Adrenal gland (tissue), 12 donors: ENCODE data around the gene SIVA1. TPM values are rescaled to one million over a fixed set of nuclear protein-coding genes. Genes with fewer than 3 reads are reported as not detected.
A peak's percentile ranks its signal among the peaks of the same experiment; 100 is the strongest.

Source experiments
- DNase-seq, 7 donors: peaks; one replicate each; pipeline ENCODE4 v3.0.0-alpha.2; 2019 to 2020
- H3K27ac ChIP-seq, 5 donors: fragments of 200-600 bp; sonication (generic) in 4 of 5; 1 replicate in 3 of 5; 2 replicates in 2 of 5; pipeline versions ENCODE4 v1.5.1 to v1.8.0; 2016 to 2020; ENCODE audit warnings: mild to moderate bottlenecking in 1 of 5
- H3K27me3 ChIP-seq: fragments of 200-600 bp; 2 replicates; pipeline ENCODE4 v1.8.0; 2021
- H3K36me3 ChIP-seq, 2 donors: fragments of 200-600 bp; replicated peaks in 1 of 2; 1 replicate in 1 of 2; 2 replicates in 1 of 2; pipeline versions ENCODE4 v1.5.1 to v1.8.0; 2018 to 2022
- H3K4me1 ChIP-seq, 2 donors: fragments of 200-600 bp; replicated peaks in 1 of 2; 1 replicate in 1 of 2; 2 replicates in 1 of 2; pipeline versions ENCODE4 v1.5.1 to v1.8.0; 2018 to 2021
- H3K4me3 ChIP-seq, 4 donors: fragments of 200-600 bp; sonication (generic) in 3 of 4; one replicate each; pipeline ENCODE4 v1.5.1; 2016 to 2018
- H3K9me3 ChIP-seq, 3 donors: fragments of 200-600 bp; sonication (generic) in 1 of 3; replicated peaks in 1 of 3; 1 replicate in 2 of 3; 2 replicates in 1 of 3; pipeline versions ENCODE4 v1.5.1 to v1.8.0; 2016 to 2021
- POLR2A ChIP-seq, 2 donors: fragments of 450-650 bp; IDR thresholded peaks; one replicate each; pipeline ENCODE4 v1.6.1; 2017; ENCODE audit warnings: antibody characterized with exemption in 2 of 2, mild to moderate bottlenecking in 2 of 2, moderate library complexity in 1 of 2
- WGBS, 4 donors: extraction: QIAGEN DNeasy Blood & Tissue Kit in 2 of 4; methylation state at CpG; one replicate each; pipeline versions ENCODE4 v1.1.5 to v1.1.7; 2013 to 2017; 5-methylcytosine and 5-hydroxymethylcytosine counted together
- intact Hi-C, 2 donors: fragments of 100-400 bp; cut with DNase I; formaldehyde crosslinking; loops; one replicate each; pipeline versions ENCODE4 v1.14.1 to v1.15.0; 2022 to 2023
- polyA plus RNA-seq, 3 donors: library from polyadenylated mRNA; stranded (reverse); fragments of 200-250 nt in 2 of 3; fragments of 350-450 nt in 1 of 3; fragmentation: Illumina TruSeq in 1 of 3; extraction: RNeasy Lipid Tissue Mini Kit (QIAGEN cat#74804) in 1 of 3; gene quantifications; one replicate each; pipeline ENCODE4 v1.2.3, GENCODE V29; 2013 to 2014
- total RNA-seq, 9 donors: library from RNA; depleted of rRNA in 4 of 9; stranded (reverse); fragments of >200 nt in 4 of 9; fragments of 120-200 nt in 1 of 9; fragmentation: NEBNext Ultra II Directional in 1 of 9; extraction: Animal tissue kit (Norgen Biotek cat#: 25700) in 1 of 9; gene quantifications; one replicate each; pipeline versions ENCODE4 v1.1.0 to v1.2.4, GENCODE V29; 2013 to 2023
- TF ChIP-seq, protein P1 (sequence below), 6 experiments: fragments of 450-650 bp in 4 of 6; fragments of 200-600 bp in 2 of 6; sonication (generic) in 1 of 6; IDR thresholded peaks; 1 replicate in 5 of 6; 2 replicates in 1 of 6; pipeline versions ENCODE4 v1.5.1 to v1.8.0; 2016 to 2021; ENCODE audit warnings: antibody characterized with exemption in 6 of 6, mild to moderate bottlenecking in 2 of 6, moderate library complexity in 1 of 6
- donor health status: healthy with polysubstance abuse.
- donor health status: Bipolar disorder and iron deficiency.
- donor health status: DM: yes; HTN: yes; CAD: no.
- donor health status: DM: no; HTN: no; CAD: no.
- donor health status: DM: no; HTN: no; CAD: no.
- donor health status: DM: yes; HTN: yes; CAD: no.

Gene SIVA1
- total and polyA plus RNA-seq, 12 donors: 2.0 to 294 (median 83.2) TPM

DNA sequence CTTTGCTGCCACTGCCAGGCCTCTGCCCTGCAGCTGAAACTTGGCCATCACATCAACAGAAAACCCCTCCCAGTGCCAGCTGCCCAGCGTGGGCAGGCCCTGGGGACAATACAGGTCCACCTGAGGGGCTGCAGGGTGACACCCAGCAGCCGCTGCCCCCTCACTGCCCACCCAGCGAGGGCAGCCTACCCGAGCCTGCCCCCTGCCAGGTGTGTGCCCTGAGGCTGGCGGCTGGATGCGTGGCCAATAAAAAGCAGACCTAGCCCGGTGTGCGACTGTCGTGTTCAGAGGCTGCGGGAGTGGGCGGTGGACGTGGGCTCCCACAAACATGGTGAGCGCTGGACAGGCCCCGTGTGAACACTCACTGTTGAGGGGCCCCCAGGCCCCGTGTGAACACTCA lies 33.6 kb upstream of the SIVA1 start:
- peaks cover 17 to 23% of the 10 kb centered on the region in 2 donors for H3K4me1 ChIP-seq
- intact Hi-C loops: no loop called here
- WGBS, 4 donors: 90 to 100% (median 92%) methylated on average over 1 to 15 of the region's 15 CpGs

DNA sequence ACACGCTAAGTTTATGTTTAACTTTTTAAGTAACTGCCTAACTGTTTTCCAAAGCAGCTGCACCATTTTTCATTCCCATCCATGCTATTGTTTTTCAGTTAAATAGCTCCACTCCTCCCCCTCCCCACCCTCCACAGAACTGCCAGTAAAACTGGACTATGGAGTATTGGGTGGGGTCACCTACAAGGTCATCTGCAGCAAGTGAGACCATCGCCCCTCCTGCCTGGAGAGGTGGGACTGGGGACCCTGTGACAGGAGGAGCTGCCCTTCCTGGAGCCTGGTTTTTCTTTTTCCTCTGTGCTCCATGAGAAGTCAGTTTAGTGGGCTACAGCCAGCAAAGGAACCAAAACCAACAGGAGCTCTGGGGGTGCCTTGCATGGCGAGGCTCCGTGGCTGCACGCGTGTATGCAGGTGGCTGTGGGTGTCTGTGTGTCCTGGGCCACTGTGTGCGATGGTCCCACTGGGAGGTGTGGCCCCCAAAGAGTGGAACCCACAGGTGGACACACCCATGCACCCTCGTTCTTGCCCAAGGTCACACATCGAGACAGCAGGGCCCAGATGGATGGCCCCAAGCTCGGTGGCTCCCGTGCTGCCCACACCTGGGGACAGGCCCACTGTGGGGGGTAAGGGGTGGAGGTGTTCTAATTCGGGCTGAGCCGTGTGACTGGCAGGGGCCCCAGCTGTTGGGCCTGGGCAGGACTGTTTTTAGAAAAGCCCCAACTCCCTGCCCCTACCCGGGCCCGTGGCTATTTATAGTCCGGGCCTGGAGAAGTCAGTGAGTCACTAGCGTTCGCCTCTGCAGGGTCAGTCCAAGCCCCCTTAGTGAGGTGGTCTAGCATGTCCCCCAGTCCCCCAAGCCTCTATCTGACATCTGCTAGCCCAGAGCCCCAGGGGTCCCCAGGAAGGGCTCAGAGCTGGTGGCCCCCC lies 31.2 kb upstream of the SIVA1 start:
- no peaks in the 10 kb centered on the region for H3K27me3 ChIP-seq
- H3K4me3 ChIP-seq: no peak overlapping the region
- WGBS, 4 donors: 55 to 93% (median 61%) methylated on average over 6 to 18 of the region's 18 CpGs
- H3K36me3 ChIP-seq: peaks cover 0 to 12% of the 10 kb centered on the region in 2 donors
- H3K27ac ChIP-seq: peak overlapping the region in 2 of 5 donors; percentile 73 to 77
- no peaks in the 10 kb centered on the region for H3K9me3 ChIP-seq
- peaks cover 26 to 32% of the 10 kb centered on the region in 2 donors for H3K4me1 ChIP-seq
- peak in 6 of 7 donors; percentile 51 to 69 (median 60) for DNase-seq
- intact Hi-C loops: no loop called here
- TF ChIP-seq, protein P1, sequence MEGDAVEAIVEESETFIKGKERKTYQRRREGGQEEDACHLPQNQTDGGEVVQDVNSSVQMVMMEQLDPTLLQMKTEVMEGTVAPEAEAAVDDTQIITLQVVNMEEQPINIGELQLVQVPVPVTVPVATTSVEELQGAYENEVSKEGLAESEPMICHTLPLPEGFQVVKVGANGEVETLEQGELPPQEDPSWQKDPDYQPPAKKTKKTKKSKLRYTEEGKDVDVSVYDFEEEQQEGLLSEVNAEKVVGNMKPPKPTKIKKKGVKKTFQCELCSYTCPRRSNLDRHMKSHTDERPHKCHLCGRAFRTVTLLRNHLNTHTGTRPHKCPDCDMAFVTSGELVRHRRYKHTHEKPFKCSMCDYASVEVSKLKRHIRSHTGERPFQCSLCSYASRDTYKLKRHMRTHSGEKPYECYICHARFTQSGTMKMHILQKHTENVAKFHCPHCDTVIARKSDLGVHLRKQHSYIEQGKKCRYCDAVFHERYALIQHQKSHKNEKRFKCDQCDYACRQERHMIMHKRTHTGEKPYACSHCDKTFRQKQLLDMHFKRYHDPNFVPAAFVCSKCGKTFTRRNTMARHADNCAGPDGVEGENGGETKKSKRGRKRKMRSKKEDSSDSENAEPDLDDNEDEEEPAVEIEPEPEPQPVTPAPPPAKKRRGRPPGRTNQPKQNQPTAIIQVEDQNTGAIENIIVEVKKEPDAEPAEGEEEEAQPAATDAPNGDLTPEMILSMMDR (IDR thresholded peaks at IDR 0.05): no peak

More for the DNA sequence above, 33.6 kb upstream of the SIVA1 start:
- DNase-seq: no peak
- Histone ChIP-seq H3K9me3 (no peaks in the 10 kb centered on the region), H3K27me3 (no peaks in the 10 kb centered on the region), H3K27ac (no peak overlapping the region), H3K36me3 (peaks cover 0 to 29% of the 10 kb centered on the region in 2 donors), H3K4me3 (no peak overlapping the region)
- no peak for TF ChIP-seq POLR2A (IDR thresholded peaks at IDR 0.05)
- TF ChIP-seq, protein P1 (IDR thresholded peaks at IDR 0.05): no peak

DNA sequence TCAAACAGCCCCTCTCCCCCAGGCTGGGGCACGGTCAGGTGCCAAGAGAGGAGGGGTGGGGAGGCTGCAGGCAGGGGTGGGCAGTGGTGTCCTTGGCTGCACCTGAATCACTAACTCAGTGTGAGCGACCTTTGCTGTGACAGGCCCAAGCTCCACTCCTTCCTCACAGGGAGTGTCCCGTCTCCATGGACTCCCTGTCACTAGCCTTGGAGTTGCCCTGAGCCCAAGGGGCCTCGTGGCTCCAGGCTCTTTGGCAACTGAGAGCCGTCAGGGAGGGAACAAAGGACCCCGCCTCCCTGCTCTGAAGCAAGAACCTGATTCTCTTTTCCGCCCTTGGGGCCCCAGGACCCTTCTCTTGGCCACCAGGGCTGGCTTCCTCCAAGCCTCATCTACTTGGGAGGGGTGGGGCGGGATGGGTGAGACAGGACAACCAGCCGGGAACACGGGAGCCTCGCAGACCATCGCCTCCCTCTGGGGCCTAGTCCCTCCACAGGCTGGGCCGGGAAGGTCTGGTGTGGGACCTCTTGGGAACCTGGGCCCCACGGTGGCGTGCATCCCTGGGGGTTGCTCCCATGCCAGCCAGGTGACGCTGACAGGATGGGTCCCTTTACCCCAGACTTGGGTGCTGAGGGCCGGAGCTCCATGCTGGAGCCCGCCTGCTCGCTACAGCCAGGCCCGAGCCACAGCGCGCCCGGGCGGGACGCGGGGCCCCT lies 29.9 kb upstream of the SIVA1 start:
- H3K36me3 ChIP-seq: peaks cover 0 to 12% of the 10 kb centered on the region in 2 donors
- peaks cover 26 to 32% of the 10 kb centered on the region in 2 donors for H3K4me1 ChIP-seq
- intact Hi-C loops: no loop called here
- no peaks in the 10 kb centered on the region for H3K9me3 ChIP-seq
- peak overlapping the region in 3 of 5 donors; percentile 42 to 77 (median 73) for H3K27ac ChIP-seq
- H3K4me3 ChIP-seq: peak overlapping the region in 1 of 4 donors; percentile 69
- H3K27me3 ChIP-seq: no peaks in the 10 kb centered on the region
- WGBS, 4 donors: 52 to 53% (median 53%) methylated on average over 5 to 26 of the region's 26 CpGs; no CpG with 5 or more reads in 1 of the 4 donors
- DNase-seq: peak in 6 of 7 donors; percentile 65 to 78 (median 70)
- no peak for TF ChIP-seq POLR2A (IDR thresholded peaks at IDR 0.05)
- TF ChIP-seq, protein P1 (IDR thresholded peaks at IDR 0.05): no peak
